WTC11 (cell line): ENCODE data around the gene LDLRAD3.

Experiments
- FOXJ3 ChIP-seq: sonication (generic); formaldehyde crosslinking; IDR thresholded peaks from 2 replicates; pipeline ENCODE4 v1.9.0; 2021; ENCODE audit warnings: missing genetic modification reagents, mild to moderate bottlenecking, borderline replicate concordance
- NFYB ChIP-seq: sonication (generic); formaldehyde crosslinking; conservative IDR thresholded peaks from 2 replicates; pipeline ENCODE4 v1.8.0; 2022; ENCODE audit warnings: low read depth, missing genetic modification reagents
- TEAD4 ChIP-seq: sonication (generic); formaldehyde crosslinking; IDR thresholded peaks from 2 replicates; pipeline ENCODE4 v1.8.0; 2022; ENCODE audit warnings: mild to moderate bottlenecking, missing genetic modification reagents
- TF ChIP-seq, protein P1 (sequence below): fragments of 200-600 bp; IDR thresholded peaks from 2 replicates; pipeline ENCODE4 v1.8.0; 2022; ENCODE audit warnings: antibody characterized with exemption

DNA sequence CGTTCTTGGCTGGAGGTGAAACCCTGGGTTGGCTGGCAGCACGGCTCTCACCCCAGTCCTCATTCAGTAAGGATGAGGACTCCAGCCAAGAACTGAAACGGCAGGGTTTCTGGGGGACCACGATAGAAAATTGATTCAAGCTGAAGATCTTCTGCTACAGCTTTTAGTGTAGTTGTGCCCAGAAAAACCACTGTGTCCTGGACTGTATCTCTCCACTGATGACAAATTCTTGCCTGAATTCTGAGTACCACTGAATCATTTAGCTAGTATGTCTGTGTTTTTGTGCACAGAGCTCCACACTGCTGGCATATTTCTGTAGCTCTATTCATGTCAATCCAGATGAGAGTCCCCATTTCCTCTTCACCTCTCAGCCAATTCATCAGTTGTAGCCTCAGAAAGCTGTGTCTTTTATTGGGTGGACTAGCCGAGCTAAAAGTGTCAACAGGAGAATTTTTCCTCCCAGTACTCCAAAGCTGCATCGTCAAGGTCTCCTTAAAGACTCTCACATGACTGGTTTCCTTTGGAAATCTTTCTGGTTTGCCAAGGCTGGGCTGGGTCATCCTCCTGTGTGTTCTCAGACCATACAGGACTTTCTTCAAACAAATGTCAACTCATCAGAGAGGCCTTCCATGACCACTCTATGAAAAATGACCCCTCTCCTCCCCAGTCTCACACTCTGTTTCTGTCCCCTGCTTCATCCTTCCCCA is 144.6 kb downstream of the LDLRAD3 start:
- TF ChIP-seq, protein P1, sequence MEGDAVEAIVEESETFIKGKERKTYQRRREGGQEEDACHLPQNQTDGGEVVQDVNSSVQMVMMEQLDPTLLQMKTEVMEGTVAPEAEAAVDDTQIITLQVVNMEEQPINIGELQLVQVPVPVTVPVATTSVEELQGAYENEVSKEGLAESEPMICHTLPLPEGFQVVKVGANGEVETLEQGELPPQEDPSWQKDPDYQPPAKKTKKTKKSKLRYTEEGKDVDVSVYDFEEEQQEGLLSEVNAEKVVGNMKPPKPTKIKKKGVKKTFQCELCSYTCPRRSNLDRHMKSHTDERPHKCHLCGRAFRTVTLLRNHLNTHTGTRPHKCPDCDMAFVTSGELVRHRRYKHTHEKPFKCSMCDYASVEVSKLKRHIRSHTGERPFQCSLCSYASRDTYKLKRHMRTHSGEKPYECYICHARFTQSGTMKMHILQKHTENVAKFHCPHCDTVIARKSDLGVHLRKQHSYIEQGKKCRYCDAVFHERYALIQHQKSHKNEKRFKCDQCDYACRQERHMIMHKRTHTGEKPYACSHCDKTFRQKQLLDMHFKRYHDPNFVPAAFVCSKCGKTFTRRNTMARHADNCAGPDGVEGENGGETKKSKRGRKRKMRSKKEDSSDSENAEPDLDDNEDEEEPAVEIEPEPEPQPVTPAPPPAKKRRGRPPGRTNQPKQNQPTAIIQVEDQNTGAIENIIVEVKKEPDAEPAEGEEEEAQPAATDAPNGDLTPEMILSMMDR = no peak
- TF ChIP-seq NFYB (no peak), TEAD4 (CRISPR knock-in tag) (no peak), FOXJ3 (CRISPR knock-in tag) (no peak)
